GM12874 (cell line): ENCODE results near the gene OSBPL10.

Experiments used
- TF ChIP-seq, protein P1 (sequence below): IDR thresholded peaks from 2 replicates; pipeline ENCODE4 v1.5.1; 2011; ENCODE audit warnings: low read depth, mild to moderate bottlenecking, control low read depth, low read length, moderate library complexity; ENCODE audit not compliant: insufficient read depth

Gene OSBPL10

DNA sequence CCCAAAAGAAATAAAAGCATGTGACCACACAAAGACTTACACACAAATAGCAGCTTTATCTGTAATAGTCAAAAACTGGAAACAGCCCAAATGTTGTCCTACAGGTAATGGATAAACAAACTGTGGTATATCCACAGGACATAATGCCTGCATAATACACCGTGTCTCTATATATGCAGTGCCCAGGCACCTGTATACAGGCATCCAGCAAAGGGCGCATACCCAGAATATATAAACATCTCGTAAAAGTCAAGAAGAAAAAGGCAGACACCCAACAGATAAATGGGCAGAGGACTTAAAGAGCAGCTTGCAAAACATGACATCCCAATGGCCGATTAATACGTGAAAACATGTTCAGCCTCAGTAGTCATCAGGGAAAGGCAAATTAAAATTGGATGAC lies 7.2 kb downstream of the OSBPL10 start:
- TF ChIP-seq, protein P1, sequence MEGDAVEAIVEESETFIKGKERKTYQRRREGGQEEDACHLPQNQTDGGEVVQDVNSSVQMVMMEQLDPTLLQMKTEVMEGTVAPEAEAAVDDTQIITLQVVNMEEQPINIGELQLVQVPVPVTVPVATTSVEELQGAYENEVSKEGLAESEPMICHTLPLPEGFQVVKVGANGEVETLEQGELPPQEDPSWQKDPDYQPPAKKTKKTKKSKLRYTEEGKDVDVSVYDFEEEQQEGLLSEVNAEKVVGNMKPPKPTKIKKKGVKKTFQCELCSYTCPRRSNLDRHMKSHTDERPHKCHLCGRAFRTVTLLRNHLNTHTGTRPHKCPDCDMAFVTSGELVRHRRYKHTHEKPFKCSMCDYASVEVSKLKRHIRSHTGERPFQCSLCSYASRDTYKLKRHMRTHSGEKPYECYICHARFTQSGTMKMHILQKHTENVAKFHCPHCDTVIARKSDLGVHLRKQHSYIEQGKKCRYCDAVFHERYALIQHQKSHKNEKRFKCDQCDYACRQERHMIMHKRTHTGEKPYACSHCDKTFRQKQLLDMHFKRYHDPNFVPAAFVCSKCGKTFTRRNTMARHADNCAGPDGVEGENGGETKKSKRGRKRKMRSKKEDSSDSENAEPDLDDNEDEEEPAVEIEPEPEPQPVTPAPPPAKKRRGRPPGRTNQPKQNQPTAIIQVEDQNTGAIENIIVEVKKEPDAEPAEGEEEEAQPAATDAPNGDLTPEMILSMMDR = no peak

DNA sequence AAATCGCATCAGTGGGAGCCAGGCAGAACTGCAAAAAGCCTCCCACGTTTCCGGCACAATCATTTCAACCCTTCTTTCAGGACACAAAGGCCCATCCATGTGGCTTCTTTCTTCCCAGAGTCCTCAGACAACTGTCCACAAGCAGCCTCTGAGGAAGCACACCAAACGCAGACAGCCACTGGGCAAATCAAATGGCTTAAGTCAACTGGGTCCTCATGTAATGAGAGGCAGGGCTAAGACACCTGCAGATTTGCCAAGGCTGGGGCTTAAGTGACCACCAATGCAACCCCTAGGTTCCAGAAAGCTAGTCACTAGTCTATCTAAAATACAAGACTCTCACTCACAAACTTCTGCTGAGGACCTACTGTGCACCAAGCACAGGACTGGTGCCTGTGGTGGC lies 8.0 kb downstream of the OSBPL10 start:
- TF ChIP-seq, protein P1 = no peak

DNA sequence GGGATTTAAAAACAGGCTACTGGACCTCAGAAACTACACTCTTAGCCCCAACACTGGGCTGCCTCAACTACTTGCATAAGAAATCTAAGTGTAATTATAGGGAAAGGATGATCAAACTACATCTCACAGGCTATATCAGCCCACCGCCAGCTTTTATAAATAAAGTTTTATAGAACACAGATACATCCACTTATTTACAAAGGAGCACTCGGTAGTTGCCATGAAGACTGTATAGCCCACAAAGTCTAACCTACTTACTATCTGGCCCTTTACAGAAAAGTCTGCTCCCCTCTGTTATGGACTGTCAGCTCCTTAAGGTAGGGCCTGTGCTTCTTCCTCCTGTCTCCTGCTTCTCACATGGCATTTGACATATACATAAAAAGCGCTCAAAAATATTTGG lies 9.5 kb downstream of the OSBPL10 start:
- TF ChIP-seq, protein P1 = no peak

DNA sequence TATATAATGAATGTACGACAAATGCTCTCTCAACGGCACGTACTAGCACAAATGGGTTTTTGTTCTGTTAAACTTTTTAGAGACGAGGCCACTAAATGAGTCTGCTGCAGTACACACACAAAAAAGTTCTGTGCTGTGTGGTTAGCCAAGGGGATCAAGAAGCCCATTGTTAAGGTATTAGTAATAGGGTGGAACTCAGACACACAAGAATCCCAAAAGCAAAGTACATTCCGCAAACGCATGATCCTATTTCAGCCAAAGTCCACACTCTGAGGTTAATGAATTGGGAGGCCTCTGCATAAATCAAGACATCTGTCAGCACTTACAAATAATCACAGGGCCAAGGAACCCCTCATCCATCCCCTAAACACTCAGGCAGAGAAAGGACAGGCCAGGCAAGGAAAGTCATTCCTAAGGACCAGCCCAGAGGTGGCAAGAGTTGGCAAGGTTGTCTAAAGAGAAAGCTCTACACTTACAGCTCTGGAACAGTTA lies 12.1 kb downstream of the OSBPL10 start:
- TF ChIP-seq, protein P1 = no peak

DNA sequence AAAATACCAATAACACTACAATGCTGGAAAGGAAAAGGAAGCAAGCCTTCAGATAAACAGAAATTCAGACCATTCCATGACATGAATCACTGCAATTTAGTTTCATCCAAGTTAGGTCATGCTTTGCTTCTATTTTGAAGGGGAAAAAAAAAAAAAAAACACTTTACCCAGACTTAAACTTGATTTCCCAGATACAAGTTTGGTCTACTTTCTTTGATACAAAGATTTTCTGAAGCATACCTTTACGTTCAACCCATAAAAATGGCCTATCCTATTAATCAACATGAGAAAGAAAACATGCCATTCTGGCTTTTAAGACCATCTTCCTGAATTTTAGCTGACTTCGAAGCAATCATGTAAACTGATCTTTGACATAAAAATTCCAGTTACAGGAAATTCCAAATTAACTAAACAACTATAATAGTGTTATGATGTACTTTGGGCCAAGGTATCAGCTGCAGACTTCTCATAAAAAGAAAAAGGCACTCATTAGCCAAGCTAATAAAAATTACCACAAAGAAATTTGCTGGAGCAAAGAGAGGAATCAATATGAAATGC lies 12.6 kb downstream of the OSBPL10 start:
- TF ChIP-seq, protein P1 = no peak

DNA sequence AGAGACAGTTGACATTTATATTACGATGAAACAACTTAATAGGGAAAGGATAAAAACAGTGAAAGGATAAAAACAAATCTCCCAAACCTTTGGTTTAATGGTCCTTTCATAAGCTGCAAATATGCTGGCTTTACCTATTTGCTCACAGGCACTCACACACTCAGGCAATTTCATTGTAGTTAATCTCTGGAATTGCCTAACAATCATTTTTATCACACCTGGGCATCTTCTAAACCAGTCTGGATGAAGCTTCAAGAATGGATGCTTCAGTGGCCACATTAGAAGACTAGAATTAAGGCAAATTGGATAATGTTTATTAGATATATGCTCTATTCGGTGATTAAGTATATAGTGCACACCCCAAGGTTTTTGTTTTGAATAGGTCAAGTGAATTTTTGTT lies 13.5 kb downstream of the OSBPL10 start:
- TF ChIP-seq, protein P1 = no peak

DNA sequence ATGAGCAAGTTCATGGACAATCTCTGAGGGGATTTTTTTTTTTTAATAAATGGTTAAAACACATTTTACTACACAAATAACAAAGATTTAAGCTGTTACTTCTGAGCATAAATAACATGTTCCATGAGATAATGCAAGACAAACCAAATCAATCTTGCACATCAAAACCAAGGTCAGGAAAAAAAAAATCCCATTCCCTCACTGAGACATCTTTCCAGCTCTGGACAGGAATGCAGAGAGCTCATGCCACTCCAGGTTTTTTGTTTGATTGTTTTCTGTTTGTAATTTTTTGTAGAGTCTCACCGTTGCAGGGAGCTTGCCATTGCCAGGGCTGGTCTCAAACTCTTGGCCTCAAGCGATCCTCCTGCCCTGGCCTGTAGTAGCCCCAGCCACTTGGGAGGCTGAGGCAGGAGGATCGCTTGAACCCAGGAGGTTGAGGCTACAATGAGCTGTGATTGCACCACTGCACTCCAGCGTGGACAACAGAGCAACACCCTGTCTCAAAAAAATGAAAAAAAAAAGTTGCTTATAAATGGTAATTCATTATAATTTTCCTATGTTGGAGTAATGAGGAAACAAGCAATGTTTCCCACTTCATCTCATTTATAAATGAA lies 14.0 kb downstream of the OSBPL10 start:
- TF ChIP-seq, protein P1 = no peak
